ENCODE data around the gene TMEM200A.
"Not testable (repeated sequence)": the region's sequence is repeated elsewhere in the genome, so short reads cannot be mapped to it uniquely, and the experiment has no call there.

The TMEM200A gene

DNA sequence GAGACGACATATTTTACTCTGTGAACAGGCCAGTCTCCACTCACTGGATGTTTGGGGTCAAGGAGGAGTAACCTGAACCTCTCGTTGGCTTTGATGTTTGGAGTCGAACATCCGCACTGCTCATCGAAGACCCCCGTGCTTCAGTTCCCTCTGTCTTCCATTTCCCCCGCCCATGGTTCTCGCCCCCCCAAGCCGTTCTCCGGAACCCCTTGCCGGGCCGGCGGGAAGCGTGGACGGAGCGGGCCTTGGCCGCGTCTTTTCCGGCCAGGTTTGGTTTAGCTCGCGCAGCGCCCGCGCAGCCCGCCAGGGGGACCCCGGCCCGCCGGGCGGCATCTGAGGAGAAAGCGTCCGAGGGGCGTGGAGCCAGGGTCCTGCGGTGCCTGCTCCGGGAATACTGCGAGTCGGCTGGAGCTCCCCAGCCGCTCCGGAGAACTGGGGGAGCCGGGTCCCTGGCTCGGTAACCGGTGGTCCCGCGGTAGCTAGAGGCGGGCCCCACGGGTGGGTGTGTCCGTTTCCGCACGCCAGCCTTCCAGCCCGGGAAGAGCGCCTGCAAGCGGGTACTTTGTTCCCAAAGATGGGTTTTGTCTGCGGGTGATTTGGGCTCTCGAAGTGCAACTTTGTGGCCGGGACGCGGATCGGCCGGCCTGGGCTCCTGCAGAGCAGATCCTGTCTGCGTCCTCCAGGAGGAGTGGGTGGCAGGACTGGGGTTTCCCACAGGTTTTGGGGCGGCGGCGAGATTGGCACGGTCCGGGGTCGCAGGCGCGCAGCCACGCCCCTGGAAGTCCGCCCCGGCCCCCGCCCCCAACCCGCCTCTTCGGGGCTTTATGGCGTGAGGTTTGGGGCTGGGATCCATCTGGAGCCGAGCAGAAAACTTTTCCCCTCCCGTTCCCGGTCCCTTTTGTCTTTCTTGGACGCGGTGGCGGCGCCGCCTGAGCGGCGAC is at the start of gene TMEM200A:
TMEM200A (plus strand) TSS at position 852 of the 941 bp plus-strand sequence. CDS start 74,406 bp downstream, outside the sequence.
- no peak for DNase-seq

DNA sequence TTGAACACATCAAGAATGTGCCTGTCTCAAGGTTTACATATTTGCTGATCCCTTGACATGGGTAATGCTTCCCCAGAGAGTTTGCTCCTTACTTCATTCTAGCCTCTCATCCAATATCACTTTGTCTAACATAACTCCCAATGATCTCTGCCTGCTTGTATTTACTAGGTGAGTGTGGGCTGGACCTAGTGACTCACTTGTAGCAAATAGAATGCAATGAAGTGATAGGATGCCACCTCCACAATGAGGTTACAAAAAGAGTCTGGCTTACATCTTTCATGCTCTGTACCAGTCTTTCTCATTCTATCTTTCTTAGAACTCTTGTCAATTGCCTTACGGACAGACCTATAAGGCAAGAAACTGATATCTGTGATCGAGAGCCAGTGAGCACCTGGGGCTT is 44.9 kb upstream of the TMEM200A start:
- DNase-seq: no peak

DNA sequence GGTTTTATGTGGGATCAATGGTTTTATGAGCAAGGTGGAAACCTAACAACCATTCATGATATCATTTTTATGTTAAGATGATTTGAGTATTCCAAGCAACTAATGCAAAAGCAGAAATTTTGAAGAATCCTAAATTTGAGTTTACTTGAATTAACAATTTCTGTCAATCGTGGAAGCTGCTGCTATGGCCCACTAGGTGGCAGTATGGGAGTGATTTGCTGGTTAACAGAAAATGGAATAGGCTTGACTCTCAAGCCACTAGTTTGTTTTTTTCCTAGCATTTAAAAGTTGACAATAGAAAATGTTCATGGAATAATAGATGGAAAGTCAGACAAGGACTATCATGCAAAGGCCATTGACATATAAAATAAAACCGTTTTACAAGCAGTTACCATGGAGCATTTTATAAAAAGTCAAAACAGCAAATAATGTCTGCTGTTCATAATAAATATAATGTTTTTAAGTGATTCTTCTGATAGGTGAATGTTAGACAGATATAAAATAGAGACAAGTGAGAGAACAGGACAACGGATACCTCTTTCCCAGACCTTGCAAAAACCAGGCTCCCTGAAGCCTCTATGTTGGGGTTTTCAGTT is 43.0 kb upstream of the TMEM200A start:
- DNase-seq: peak; percentile 48

DNA sequence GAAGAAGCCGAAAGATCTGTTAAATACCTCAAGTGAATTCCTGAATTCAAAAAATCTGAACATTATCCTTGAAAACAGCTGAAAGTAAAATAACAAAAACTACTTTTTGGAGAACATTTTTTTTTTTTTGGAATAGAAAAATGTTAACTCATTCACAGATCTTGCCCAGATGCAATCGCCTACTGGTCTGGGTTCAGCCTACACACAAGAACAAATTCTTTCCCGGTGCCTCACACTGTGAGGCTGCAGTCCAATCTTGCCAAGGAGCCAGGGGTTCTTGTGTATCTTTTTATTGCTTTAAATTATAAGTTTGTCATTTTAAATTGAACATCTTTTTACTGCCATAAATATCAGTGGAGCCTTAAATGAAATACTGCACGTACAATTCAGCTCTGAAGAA is 41.2 kb upstream of the TMEM200A start:
- no peak for DNase-seq

DNA sequence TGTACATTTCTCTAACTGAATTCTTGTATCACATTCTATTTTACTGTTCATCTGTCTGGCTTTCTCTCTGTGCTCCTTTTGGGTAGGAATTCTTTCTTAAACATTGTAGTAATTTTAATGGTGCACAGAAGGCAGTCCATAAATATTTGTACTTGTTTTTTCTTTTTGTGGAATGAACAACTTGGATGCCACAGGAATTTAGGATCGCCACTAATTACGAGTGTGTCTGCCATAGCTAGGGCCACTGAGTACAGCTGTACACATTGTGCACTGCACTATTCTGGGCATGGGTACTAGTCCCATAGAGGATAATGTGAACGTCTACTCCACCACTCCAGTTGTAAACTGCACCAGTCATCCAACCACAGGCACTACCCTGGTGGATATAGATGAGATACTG is 39.3 kb upstream of the TMEM200A start:
- no peak for DNase-seq

DNA sequence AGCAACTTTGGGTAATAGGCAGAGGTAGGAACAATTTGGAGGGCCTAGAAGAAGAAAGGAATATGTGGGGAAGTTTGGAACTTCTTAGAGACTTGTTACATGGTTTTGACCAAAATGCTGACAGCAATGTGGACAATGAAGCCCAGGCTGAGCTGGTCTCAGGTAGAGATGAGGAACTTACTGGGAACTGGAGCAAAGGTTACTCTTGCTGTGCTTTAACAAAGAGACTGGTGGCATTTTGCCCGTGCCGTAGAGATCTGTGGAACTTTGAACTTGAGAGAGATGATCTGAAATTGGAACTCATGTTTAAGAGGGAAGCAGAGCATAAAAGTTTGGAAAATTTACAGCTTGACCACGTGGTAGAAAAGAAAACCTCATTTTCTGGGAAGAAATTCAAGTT is 28.3 kb upstream of the TMEM200A start:
- DNase-seq: no peak

DNA sequence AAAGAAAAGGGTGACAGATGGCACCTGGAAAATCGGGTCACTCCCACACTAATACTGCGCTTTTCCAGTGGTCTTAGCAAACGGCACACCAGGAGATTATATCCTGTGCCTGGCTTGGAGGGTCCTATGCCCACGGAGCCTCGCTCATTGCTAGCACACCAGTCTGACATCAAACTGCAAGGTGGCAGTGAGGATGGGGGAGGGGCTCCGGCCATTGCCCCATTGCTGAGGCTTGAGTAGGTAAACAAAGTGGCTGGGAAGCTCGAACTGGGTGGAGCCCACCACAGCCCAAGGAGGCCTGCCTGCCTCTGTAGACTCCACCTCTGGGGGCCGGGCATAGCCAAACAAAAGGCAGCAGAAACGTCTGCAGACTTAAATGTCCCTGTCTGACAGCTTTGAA is 19.5 kb upstream of the TMEM200A start:
- DNase-seq: not testable (repeated sequence)

DNA sequence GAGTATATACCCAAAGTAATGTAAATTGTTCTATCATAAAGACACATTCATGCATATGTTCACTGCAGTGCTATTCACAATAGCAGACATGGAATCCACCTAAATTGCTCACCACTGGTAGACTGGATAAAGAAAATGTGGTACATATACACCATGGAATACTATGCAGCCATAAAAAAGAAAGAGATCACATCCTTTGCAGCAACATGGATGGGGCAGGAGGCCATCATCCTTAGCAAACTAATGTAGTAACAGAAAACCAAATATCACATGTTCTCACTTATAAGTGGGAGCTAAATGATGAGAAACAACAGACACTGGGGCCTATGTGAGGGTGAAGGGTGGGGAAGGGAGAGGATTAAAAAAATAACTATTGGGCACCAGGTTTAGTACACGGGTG is 11.5 kb upstream of the TMEM200A start:
- no peak for DNase-seq

DNA sequence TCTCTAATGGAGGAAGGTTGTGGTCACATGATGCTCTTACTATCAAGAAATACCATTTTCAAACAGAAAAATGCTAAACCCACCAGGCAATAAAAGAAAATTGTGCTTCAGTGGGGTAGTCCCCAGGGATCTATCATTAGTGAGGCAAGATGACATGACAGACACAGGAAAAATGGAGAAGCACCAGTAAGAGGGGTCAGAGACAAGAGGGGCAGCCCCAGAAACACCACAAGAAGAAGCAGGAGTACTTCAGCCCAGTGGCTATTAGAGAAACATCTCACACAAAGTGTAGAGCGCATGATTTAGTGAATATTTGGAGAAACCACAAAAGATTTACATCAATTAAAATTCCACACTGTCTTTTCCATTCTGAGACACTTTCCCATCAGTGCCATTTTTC is 10.2 kb upstream of the TMEM200A start:
- no peak for DNase-seq

DNA sequence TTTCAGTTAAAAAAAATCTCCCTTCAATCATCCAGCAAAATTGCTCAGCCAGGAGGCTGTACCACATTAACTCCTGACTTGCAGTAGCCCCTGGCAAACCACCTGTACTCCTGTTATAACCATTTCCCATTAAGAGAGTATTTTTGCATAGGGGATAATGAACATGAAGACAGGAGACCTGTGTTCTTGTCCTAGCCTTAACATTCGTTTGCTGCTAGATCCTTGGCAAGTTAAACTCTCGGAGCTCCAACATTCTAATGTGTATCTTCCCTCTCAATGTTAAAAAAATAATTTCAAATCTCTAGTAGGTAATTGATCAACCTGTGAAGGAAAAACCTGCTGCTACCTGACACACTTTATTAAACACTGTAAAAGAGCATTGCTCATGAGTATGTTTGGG is 8.4 kb upstream of the TMEM200A start:
- no peak for DNase-seq

DNA sequence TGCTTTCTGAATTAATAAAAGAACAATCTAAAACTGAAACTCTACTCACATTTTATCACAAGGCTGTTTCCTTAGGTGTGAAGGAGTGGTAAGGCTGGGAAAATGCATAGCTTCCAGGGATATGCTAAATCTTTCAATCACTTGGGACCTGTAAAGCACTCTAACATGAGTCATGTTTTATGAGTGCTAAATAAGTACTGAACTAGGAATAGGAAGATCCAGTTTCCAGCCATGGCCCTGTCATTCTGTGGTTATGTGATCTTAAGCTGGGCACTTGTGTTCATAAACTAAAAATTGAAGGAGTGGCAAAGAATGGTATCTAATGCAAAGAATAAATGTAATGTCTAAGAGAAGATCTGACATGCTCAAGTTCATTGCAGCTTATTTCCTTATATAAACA is 6.1 kb upstream of the TMEM200A start:
- no peak for DNase-seq

DNA sequence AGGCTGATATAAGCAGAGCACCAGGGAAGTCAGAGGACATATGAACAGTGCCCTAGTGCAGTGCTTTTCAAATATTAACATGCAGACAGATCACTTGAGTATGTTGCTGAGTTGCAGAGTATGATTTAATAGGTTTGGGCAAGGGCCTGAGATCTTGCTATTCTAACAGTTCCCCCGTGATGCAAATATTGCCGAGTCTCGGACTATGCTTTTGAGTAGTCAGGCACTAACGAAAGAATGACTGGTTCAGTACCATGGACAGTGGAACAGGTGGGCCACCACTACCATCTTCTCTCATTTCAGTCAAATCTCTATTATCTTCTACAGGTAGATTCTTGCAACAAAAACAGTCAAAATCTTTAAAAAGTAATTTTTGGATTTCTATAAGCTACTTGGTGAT is 3.7 kb upstream of the TMEM200A start:
- no peak for DNase-seq

DNA sequence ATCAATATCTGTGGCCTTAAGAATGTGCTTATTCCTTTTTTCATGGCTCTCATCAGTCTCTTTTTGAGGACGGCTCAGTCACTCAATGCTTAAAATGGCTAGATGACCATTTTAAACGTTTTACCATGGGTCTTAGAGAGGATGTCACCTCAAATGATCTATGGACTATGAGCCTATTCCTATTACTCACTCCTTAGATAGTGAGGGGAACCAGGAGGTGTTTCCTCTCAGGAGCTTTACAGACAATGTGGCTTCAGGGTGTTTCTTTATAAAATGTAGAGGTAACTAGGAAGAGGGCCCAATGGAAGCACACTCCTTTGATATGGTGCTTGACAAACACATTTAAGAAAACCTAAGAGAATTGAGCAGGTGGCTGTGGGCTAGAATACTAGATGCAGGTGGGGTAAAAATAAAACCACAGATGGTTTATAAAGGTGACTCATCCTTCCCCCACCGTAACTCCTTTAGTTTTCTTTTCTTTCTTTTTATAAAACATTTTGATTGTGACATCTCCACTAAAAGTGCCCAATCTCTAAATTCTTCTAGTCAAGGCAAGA is 1.5 kb upstream of the TMEM200A start:
- DNase-seq: no peak

DNA sequence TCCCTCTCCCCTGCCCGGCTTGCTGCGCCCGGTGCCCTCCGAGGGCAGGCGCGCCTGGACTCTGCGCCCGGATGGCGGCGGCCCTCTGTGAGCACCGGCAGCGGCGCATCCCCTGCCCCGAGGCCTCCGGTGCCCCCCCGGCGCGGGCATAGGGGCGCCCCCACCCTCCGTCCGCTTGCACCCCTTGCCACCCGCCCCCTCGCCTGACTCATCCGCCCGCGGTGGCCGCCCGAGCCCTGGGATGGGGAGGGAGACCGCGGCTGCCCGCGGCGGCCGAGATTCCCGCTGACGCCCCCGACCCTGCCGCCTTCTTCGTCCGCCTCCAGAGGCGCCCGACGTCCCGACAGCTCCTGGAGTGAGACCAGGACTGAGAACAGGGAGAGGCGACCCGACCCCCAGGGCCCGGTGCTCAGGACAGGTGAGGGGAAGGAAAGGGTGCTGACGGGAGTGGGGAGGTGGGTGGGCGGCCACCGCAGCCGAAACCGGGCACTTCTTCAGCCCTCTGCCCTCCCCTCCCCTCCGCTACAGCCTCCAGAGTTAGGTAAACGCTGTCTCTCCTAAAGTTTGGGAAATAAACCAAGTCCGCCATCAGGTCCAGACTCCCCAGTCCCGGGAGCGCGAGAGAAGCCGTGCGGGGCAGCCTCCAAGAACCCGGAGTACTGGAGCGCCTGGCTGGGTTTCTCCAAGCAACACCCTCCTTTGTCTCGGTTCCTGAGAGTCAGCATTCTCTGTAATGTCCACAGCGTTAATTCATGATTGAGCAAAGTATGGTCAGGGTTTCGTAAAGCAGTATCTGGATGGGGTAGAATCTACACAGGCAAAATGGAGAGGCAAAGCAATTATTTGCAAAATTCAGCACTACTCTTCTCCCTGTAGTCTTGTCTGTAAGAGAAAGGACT is 539 bp downstream of the TMEM200A start:
- no peak for DNase-seq

DNA sequence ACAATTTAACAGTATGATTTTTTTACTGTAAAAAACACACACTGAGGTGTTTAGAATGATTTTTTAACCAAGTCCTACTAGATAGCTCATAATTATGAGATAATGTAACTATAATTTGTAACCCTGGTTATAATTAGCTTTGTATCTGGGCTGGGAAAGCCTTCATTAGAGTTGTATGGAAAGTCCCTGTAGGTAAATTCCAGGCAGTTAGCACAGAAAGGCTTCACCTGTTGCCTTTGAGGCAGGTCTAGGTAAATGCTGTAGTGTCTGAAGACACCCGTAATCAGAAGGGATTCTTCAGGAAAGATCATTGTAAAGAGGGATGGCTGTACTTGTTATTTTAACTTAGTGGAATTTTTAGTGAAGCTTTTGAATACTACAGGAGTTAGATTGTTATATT is 1.9 kb downstream of the TMEM200A start:
- no peak for DNase-seq

DNA sequence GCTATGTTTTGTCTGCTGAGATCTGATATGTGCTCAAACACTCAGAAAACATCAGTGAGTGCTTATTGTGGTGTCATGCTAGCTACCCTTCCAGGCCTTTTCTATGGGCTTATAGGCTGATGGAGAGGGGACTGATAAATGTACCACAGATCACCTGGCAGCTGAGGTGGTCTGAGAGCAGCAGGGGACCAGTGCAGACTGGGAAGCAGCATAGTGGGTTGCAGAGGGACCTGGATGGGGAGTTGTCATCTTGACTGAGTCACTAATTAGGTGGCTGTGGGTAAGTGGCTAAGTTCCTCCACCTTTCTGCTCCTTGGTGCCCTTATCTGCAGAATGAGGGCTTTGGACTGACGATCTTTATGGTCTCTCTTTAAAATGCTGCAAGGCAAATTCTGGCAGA is 2.8 kb downstream of the TMEM200A start:
- no peak for DNase-seq

DNA sequence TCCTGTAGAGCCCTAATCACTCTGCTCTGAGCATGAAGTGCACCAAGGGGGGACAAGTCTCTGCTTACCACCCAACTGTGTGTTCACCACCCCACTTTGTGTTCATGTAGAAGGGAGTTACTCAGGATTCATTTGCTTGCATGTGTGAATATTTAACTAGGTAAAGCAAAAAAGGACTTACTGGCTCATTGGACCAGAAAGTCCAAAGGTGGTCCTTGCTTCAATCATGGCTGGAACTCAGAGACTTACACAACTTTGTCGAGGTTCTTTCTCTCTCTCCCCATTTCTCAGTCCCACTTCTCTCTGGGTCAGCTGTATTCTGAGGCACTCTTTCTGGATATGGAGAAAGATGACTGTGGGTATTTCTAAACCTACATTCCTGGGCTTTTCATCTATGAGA is 4.0 kb downstream of the TMEM200A start:
- no peak for DNase-seq

DNA sequence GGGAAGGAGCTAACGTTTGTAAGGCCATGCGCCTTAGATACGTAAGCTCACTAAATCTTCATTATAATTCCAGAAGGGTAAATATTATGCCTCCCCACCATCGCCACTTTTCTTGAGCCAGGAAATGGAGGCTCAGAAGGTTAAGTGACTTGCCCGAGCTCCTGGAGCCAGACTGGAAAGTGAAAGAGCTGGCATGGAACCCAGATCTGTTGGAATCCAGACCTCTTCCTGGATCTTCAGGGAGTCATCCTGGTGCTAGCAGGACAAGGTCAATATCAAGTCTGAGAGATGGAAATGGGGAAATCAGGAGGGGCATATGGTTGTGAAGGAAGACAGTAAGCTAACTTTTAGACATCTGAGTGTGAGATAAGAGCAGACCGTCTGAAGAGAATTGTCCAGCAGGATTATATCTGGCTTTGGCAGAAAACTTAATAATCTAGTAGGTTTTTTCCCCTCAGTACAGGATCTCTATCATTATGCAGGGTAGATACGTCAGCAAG is 6.2 kb downstream of the TMEM200A start:
- no peak for DNase-seq

DNA sequence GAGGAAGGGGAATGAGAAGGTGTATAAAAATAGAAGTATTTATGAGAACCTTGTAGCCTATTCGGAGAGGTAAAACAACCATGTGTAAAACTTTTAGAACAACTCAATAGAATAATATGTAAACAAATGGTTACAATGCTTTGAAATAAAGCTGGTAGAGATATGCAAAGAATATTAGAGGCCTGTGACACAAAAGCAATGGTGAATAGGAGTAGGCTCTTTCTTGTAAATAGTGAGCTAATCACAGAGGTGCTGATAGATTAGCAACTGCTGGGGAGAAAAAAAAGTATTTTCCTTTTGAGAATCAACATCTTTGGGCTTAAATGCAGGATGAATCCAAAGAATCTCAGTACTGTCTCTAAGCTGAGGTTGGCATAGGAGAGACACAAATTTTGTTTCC is 7.0 kb downstream of the TMEM200A start:
- no peak for DNase-seq

DNA sequence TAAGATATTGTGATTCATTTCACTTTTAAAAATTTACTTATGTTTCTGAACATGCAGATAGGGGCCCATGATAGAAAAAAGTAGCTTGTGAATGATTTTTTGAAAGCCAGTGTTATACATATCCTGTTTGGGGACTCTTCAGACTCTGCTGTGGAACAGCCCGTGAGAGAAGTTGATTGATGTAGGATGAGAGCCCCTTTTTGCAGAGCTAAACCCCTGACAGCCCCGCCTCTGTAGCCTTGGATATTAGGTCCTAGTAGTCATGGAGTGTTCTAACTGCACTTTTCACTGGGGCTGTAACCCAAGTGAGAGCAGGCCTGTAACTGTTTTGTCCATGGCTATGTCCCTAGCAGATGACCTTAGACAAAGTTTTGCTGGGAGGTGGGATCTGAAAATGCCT is 8.2 kb downstream of the TMEM200A start:
- no peak for DNase-seq

DNA sequence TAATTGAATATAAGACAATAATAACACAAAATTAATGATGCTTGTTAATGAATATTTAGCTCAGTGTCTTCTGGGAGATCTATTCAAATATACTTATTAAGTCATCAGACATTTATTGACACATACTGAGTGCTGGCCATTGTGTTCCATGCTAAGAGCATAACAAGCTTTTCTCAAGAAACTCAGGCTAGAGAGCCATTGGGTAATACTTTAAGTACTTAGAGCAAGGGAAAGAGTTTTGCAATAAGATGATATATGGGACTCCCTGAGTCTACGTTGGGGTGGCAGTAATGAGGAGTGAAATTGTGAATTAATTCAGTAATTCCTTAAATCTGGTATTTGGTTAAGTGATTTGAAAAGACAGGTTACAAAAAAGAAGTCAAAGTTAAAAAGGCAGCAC is 11.1 kb downstream of the TMEM200A start:
- DNase-seq: no peak

DNA sequence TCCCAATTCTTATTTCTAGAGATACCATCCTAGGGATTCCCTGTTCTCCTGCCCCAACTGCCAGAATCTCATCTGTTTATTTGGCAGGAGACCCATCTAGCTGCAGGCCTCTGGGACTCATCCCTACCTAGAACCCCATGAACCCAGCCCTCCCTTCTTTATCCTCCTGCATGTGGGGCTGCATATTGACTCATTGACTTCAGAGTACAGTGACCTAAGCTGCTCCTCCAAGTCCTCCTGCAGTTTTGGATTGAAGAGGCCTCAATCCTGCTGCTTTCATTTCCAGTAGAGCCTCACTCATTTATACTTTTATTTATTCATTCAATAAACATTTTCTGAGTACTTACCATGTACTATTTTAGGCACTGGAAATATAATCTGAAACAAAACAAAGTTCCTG is 11.6 kb downstream of the TMEM200A start:
- DNase-seq: no peak

DNA sequence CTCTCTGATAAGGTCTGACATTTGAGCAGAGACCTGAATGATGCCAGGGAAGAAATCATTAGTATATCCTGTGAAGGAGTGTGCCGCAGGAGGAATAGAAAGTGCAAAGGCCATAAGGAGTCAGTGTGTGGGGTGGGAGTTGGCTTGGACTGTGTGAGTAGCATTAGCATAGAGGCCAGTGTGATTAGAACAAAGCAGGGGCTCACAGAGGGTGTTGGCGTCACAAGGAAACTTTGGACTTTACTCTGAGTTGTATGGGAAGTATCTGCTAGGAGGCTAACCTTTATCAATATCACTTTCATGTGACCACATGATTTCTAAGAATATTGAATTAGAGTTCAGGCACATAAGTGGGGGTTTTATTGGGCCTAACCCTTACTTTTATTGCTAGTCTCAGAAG is 12.1 kb downstream of the TMEM200A start:
- DNase-seq: no peak
